ENCODE measurements around the gene TECTB.

TECTB gene

GRCh38 chr10:112349521-112350085 lies 66.4 kb downstream of the TECTB start:
- no peak for DNase-seq

DNA sequence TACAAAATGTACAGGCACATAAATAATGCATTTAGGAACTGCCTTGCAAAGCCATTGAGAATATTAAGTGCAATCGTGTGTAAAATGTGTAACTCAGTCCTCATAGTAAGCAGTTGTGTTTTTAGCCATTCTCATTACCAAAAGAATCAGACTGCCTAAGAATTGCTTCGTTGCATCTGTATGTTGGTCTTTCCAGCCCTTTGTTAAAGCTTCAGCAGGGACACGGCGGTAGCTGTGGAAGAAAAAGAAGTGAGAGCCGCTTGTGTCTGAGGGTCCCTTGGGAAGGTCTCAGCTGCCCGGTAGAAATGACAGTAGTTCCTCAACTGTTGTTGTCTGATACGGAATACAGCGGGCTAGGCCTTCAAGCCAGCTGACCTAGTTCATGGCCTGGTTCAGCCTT lies 67.9 kb downstream of the TECTB start:
- DNase-seq: no peak

DNA sequence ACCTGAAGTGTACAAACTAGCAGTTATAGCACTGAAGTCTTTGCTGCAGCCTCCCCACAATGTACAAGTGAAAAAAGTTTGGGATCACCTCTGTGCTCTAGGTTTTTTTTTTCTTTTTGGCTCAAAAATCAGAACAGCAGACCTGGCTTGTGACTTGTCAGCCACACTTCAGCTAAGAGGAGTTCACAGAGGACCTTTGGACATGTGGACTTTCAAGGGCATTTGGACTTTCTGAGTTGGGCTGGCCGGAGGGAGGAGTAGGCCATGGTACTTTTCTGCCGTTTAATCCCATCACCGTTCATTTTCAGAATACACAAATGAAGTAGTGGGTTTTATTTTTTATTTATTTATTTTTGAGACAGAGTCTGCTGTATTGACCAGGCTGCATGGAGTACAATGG lies 68.8 kb downstream of the TECTB start:
- DNase-seq: no peak

DNA sequence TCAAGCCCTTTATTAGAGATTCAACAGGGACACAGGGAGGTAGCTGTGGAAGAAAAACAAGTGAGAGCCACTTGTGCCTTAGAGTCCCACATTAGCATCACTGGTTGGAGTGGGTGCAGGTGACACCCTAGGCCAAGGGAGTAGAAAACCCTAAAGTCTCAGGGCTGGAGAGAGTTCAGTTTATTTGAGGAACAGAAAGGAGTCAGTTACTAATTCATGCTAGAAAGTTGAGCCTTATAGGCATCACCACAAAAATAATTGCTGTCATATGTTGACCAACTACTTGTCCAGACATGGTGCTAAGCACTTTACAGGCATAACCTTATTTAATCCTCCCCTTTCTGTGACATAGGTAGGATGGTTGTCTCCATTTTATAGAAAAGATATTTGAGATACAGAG lies 69.8 kb downstream of the TECTB start:
- no peak for DNase-seq

All from stimulated activated CD4-positive, alpha-beta T cell treated with anti-CD3 and anti-CD28 coated beads, Interleukin-2, amount 100 ng/mL, for 48 hours (primary cell).